Midbrain (tissue), 1 donor: ENCODE data around the gene TFDP1.

Experiments
- DNase-seq: peaks from one replicate; lab custom pipeline; 2025; lab: John Stamatoyannopoulos, UW

The TFDP1 gene

DNA sequence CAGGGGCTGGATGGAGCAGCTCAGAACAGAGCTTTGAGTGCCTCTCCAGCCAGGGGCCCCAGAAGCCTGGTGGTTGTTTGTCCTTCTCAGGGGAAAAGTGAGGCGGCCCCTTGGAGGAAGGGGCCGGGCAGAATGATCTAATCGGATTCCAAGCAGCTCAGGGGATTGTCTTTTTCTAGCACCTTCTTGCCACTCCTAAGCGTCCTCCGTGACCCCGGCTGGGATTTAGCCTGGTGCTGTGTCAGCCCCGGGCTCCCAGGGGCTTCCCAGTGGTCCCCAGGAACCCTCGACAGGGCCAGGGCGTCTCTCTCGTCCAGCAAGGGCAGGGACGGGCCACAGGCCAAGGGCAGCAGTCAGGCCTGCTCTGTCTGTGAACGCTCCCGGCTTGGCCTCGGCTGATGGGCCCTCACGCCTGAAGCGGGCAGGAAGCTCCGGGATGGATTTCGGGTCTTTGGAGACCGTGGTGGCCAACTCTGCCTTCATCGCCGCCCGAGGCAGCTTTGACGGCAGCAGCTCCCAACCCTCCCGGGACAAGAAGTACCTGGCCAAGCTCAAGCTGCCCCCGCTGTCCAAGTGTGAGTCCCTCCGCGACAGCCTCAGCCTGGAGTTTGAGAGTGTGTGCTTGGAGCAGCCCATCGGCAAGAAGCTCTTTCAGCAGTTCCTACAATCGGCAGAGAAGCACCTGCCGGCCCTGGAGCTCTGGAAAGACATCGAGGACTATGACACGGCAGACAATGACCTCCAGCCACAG is 82.6 kb downstream of the TFDP1 start, which contains the start of gene GRK1:
GRK1 (plus strand) TSS at position 269 of the 751 bp plus-strand sequence; CDS start at position 437, 168 bp downstream.
- DNase-seq, result no peak

DNA sequence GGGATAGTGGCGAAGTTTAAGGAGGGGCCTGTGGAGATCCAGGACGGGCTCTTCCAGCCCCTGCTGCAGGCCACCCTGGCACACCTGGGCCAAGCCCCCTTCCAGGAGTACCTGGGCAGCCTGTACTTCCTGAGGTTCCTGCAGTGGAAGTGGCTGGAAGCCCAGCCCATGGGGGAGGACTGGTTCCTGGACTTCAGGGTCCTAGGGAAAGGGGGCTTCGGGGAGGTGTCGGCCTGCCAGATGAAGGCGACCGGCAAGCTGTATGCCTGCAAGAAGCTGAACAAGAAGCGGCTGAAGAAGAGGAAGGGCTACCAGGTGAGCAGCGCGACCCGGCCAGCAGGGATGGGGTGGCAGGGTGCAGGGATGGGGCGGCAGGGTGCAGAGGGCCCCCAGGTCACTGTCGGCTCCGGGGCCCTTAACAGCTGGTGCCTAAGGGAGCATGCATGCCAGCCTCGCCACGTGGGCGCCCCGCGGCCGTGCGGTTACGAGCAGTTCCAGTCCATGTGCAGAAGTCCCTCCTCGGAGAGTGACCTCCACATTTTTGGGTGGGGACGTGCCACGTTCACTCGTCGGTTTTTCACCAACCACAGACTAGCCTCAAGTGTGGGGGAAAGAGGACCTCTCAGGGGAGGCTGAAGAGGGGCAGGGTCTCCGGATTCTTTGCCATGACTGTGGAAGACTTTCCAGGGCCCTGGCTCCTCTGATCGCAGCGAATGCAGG is 83.4 kb downstream of the TFDP1 start:
- DNase-seq, result no peak

DNA sequence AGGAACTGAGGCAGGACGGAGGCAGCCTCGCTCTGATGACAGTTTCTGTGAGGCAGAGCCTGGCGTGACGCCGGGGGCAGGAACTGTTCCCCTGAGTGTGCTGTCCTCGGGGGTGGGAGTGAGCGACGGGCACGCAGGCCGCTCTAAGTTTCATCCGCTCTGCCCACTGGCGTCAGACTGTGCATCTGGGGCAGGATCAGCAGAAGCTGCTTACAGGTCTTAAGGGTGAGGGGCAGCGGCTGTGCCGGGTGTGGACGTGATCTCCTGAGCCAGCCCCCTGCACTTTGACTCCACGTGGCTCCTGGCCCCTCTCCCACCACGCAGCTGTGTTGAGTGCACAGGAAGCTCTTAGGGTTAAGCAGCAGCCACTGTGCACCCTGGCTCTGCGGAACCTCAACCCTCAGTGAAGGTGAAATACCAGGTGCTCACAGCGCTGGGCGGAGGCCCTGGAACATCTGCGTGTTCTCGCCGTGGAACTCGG is 84.0 kb downstream of the TFDP1 start:
- DNase-seq, result no peak

DNA sequence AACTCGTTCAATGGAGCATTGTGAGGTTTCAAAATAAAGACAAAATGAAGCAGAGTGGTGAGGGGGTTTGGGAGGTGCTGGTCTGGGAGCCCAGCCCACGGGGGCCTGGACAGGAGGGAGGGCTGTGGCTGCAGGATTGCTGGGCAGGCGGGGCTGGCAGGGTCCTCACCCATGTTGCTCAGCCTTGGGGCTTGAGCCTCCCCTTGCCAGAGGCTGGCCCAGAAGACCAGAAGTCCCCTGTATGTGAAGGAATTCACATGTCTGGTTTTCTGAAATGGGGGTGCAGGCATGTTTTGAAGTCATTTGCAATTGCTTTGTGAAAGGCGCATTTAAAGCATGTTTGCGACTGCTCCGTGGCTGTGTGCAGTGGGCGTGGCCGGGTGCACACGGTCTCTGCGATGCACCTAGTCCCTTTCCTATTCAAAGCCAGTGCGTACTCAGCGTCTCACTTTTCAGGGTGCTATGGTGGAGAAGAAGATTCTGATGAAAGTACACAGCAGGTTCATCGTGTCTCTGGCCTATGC is 84.7 kb downstream of the TFDP1 start:
- no peak for DNase-seq

DNA sequence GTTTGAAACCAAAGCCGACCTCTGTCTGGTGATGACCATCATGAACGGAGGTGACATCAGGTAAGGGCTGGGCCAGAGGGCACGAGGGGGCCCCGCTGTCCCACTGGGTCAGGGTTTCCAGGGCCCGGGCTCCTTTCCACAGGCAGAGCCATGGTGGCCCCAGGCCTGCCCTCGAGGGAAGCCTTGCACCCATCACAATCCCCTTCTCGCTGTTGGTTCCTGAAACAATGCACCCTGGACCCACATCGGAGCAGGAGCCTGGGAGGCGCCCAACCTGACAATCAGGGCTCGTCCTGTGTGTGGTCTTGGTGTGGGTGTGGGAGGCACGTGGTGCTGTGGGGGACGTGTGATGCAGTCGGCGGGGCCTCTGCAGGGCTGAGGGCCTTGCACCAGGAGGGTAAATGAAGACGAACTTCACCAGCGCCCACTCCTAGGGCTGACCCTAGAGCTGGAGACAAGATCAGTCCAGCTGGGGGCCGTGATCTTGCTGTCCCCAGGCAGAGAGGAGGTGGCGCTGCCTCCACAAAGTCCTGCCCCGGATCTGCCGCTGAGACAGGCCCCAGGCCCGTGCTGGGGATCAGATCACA is 85.3 kb downstream of the TFDP1 start:
- no peak for DNase-seq

DNA sequence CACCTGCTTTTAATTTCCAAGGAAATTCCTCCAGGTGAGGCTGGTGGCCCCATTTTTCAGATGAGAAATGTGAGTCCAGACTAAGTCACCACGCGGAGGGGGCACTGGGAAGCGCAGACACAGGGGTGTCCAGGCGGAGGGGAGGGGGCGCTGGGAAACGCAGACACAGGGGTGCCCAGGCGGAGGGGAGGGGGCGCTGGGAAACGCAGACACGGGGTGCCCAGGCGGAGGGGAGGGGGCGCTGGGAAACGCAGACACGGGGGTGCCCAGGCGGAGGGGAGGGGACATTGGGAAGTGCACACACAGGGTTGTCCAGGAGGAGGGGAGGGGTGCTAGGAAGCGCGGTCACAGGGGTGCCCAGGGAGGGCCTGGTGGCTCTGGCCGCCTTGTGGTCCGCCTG is 86.0 kb downstream of the TFDP1 start:
- DNase-seq, result no peak

DNA sequence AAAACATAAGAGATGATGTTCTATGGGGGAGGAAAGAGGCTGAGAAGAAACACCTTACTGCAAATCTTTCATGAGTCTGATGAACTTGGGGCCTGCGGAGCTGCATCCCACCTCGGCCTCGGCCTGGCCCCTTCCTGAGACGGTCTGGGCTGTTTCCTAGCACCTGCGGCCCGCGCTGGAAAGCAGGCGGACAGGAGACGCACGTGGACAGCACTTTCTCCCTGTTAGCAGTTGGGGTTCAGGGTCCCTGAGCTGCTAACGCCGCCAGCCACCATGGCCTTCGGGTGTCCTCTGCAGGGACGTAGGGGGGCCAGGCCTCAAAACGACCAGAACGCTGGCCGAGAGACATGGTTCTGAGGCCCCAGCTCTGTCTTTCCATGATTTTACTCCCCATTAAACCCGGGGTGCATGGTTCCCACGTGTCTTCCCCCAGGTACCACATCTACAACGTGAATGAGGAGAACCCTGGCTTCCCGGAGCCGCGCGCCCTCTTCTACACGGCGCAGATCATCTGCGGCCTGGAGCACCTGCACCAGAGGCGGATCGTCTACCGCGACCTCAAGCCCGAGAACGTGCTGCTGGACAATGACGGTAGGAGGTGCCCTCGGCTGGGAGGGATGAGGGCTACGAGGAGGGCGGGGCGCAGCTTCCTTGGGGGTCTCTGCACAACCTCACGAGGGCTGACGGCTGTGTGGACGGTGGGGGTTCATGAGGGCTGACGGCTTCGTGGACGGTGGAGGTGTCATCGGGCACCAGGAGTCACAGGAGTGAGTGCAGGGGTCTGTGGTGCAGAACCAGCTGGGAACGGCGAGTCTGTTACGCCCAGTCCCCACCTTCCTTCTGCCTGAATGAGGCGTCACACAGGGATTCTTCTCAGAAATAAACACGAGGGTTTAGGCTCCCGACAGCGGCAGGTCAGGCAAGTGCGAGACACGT is 86.8 kb downstream of the TFDP1 start:
- DNase-seq, result no peak

DNA sequence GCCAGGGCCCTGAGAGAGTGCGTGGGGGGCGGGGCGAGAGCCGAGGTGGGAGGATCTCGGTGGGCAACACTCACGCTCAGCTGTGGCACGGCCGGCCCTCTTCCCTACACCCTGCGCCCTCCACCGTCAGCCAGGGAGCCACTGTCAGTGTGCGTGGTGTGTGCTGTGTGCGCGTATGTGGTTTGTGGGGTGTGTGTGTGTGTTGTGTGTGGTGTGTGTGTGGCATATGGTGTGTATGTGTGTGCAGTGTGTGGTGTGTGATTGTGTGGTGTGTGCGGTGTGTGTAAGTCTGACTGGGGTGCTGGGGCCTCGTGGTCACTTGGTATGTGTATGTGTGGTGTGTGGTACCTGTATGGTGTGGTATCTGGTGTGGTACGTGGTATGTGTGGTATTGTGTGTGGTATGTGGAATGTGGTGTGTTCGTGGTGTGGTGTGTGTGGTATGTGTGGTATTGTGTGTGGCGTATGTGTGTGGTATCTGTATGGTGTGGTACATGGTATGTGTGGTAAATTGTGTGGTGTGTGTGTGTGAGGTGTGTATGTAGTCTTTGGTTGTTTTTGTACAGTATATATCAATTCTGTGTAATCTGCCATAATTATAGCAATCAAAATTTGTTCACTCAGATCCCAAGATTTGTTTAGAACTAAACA is 87.6 kb downstream of the TFDP1 start:
- DNase-seq, result no peak
